ENCODE results near the gene SLC12A5. TPM values are rescaled to one million over a fixed set of nuclear protein-coding genes. Genes with fewer than 3 reads are reported as not detected.

Gene SLC12A5
- total RNA-seq, 1 experiment from 2014 or later = 20.9 TPM

GRCh38 chr20:46053416-46053815 lies 24.4 kb downstream of the SLC12A5 start:
- no TSS peak for BruUV-seq (replicated peaks)
- Histone ChIP-seq H3K27ac (ENCODE audit: low read depth, low read length, poor library complexity, severe bottlenecking) (no peak overlapping the region), H3K36me3 (ENCODE audit: insufficient read depth, low read length, poor library complexity, severe bottlenecking) (no peaks in the 10 kb centered on the region), H3K9me3 (ENCODE audit: low read depth, low read length, poor library complexity, severe bottlenecking) (no peaks in the 10 kb centered on the region), H3K4me1 (ENCODE audit: insufficient read depth, low read length, poor library complexity, severe bottlenecking) (no peaks in the 10 kb centered on the region), H3K27me3 (replicated peaks; ENCODE audit: insufficient read depth, low read depth, low read length, poor library complexity) (no peaks in the 10 kb centered on the region), H3K4me3 (ENCODE audit: low read depth, low read length, poor library complexity, severe bottlenecking) (no peak overlapping the region)
- ChIA-PET POLR2A (ENCODE audit: low non-redundant PET) (no interaction called here), CTCF (no interaction called here)
- DNase-seq (ENCODE audit: low spot score) = no peak
- TF ChIP-seq CTCF (conservative IDR thresholded peaks at IDR 0.05; ENCODE audit: low read depth, low read length) (no peak), EZH2 (IDR thresholded peaks at IDR 0.05; ENCODE audit: borderline replicate concordance, low read depth, low read length, poor library complexity, severe bottlenecking) (no peak)
- intact Hi-C loops (cut with micrococcal nuclease; ENCODE audit: unreplicated experiment) = no loop called here

- TF ChIP-seq EZH2 (IDR thresholded peaks at IDR 0.05; ENCODE audit: borderline replicate concordance, low read depth, low read length, poor library complexity, severe bottlenecking) (no peak), CTCF (conservative IDR thresholded peaks at IDR 0.05; ENCODE audit: low read depth, low read length) (no peak)
Observed at GRCh38 chr20:46054606-46055005, 25.6 kb downstream of the SLC12A5 start.

GRCh38 chr20:46055269-46055668 lies 26.3 kb downstream of the SLC12A5 start:
- BruUV-seq (replicated peaks) = no TSS peak
- no peaks in the 10 kb centered on the region for H3K27me3 ChIP-seq (replicated peaks; ENCODE audit: insufficient read depth, low read depth, low read length, poor library complexity)
- no peak for DNase-seq (ENCODE audit: low spot score)
- peaks cover 7% of the 10 kb centered on the region for H3K4me1 ChIP-seq (ENCODE audit: insufficient read depth, low read length, poor library complexity, severe bottlenecking)
- no peaks in the 10 kb centered on the region for H3K9me3 ChIP-seq (ENCODE audit: low read depth, low read length, poor library complexity, severe bottlenecking)
- no peak for TF ChIP-seq EZH2 (IDR thresholded peaks at IDR 0.05; ENCODE audit: borderline replicate concordance, low read depth, low read length, poor library complexity, severe bottlenecking)
- no peak for TF ChIP-seq CTCF (conservative IDR thresholded peaks at IDR 0.05; ENCODE audit: low read depth, low read length)
- CTCF ChIA-PET = interaction anchor here (0.6 kb wide), 1 partner anchor 65 kb away, joined by 3 read pairs; no protein-coding TSS in a partner anchor
- no peak overlapping the region for H3K27ac ChIP-seq (ENCODE audit: low read depth, low read length, poor library complexity, severe bottlenecking)
- no peaks in the 10 kb centered on the region for H3K36me3 ChIP-seq (ENCODE audit: insufficient read depth, low read length, poor library complexity, severe bottlenecking)
- intact Hi-C loops (cut with micrococcal nuclease; ENCODE audit: unreplicated experiment) = no loop called here
- no peak overlapping the region for H3K4me3 ChIP-seq (ENCODE audit: low read depth, low read length, poor library complexity, severe bottlenecking)
- POLR2A ChIA-PET (ENCODE audit: low non-redundant PET) = no interaction called here

More at GRCh38 chr20:46054606-46055005, 25.6 kb downstream of the SLC12A5 start:
- intact Hi-C loops (cut with micrococcal nuclease; ENCODE audit: unreplicated experiment) = no loop called here
- BruUV-seq (replicated peaks) = no TSS peak
- Histone ChIP-seq H3K27me3 (replicated peaks; ENCODE audit: insufficient read depth, low read depth, low read length, poor library complexity) (no peaks in the 10 kb centered on the region), H3K27ac (ENCODE audit: low read depth, low read length, poor library complexity, severe bottlenecking) (no peak overlapping the region), H3K4me1 (ENCODE audit: insufficient read depth, low read length, poor library complexity, severe bottlenecking) (peaks cover 7% of the 10 kb centered on the region), H3K4me3 (ENCODE audit: low read depth, low read length, poor library complexity, severe bottlenecking) (no peak overlapping the region), H3K36me3 (ENCODE audit: insufficient read depth, low read length, poor library complexity, severe bottlenecking) (no peaks in the 10 kb centered on the region), H3K9me3 (ENCODE audit: low read depth, low read length, poor library complexity, severe bottlenecking) (no peaks in the 10 kb centered on the region)
- POLR2A ChIA-PET (ENCODE audit: low non-redundant PET) = no interaction called here
- no peak for DNase-seq (ENCODE audit: low spot score)
- CTCF ChIA-PET = interaction anchor here (0.6 kb wide), 1 partner anchor 65 kb away, joined by 3 read pairs; no protein-coding TSS in a partner anchor
